DND-41 (cell line): ENCODE data around the gene TPRX1.

ENCODE experiments used
- ATAC-seq: fragments of 200-7000 bp; cut with Tn5 transposase; 3 replicates; pipeline ENCODE4 v1.9.1; 2021; ENCODE audit warnings: low read depth; ENCODE audit not compliant: insufficient read depth
- DNase-seq: peaks from one replicate; pipeline ENCODE4 v3.0.0-alpha.2; 2020
- H2AFZ ChIP-seq: 2 replicates; pipeline ENCODE4 v1.6.0; 2012; ENCODE audit warnings: low read depth, low read length
- H3K27ac ChIP-seq: 2 replicates; pipeline ENCODE4 v1.5.1; 2012; ENCODE audit warnings: low read length, inconsistent platforms
- H3K27me3 ChIP-seq: fragments of 200-600 bp; sonication (generic); 2 replicates; pipeline ENCODE4 v1.6.0; 2012; ENCODE audit warnings: low read length, mild to moderate bottlenecking, inconsistent platforms; ENCODE audit not compliant: insufficient read depth, poor library complexity
- H3K36me3 ChIP-seq: 2 replicates; pipeline ENCODE4 v1.5.1; 2012; ENCODE audit warnings: low read length, inconsistent platforms; ENCODE audit not compliant: insufficient read depth
- H3K4me1 ChIP-seq: 2 replicates; pipeline ENCODE4 v1.5.1; 2012; ENCODE audit warnings: mild to moderate bottlenecking, low read length; ENCODE audit not compliant: insufficient read depth
- H3K4me2 ChIP-seq: 2 replicates; pipeline ENCODE4 v1.6.0; 2012; ENCODE audit warnings: mild to moderate bottlenecking, moderate library complexity, low read length, inconsistent platforms; ENCODE audit not compliant: insufficient read depth
- H3K4me3 ChIP-seq, 2 experiments: fragments of 200-600 bp in 1 of 2; shearing (Covaris generic) in 1 of 2; 2 replicates each; pipeline ENCODE4 v1.5.1; 2012 to 2016; ENCODE audit warnings: inconsistent platforms in 2 of 2, low read length in 2 of 2, mild to moderate bottlenecking in 2 of 2, low read depth in 1 of 2, moderate library complexity in 1 of 2
- H3K79me2 ChIP-seq: 2 replicates; pipeline ENCODE4 v1.6.0; 2012; ENCODE audit warnings: low read length, inconsistent platforms; ENCODE audit not compliant: insufficient read depth
- H3K9ac ChIP-seq: 2 replicates; pipeline ENCODE4 v1.6.0; 2012; ENCODE audit warnings: low read depth, mild to moderate bottlenecking, inconsistent platforms, low read length, moderate library complexity
- H3K9me3 ChIP-seq: 2 replicates; pipeline ENCODE4 v1.5.1; 2012; ENCODE audit warnings: low read length, moderate library complexity, mild to moderate bottlenecking, inconsistent platforms; ENCODE audit not compliant: insufficient read depth, severe bottlenecking
- H4K20me1 ChIP-seq: 2 replicates; pipeline ENCODE4 v1.6.0; 2012; ENCODE audit warnings: low read length; ENCODE audit not compliant: insufficient read depth
- CTCF ChIP-seq: IDR thresholded peaks from 2 replicates; pipeline ENCODE4 v1.5.1; 2012; ENCODE audit warnings: borderline replicate concordance, low read length, moderate library complexity, mild to moderate bottlenecking; ENCODE audit not compliant: poor library complexity, severe bottlenecking; ENCODE audit errors: extremely low read depth
- EZH2 ChIP-seq: IDR thresholded peaks from 3 replicates; pipeline ENCODE4 v1.6.1; 2012; ENCODE audit warnings: borderline replicate concordance, low read depth, mild to moderate bottlenecking, moderate library complexity, low read length, inconsistent platforms; ENCODE audit not compliant: severe bottlenecking

Gene TPRX1

GRCh38 chr19:47797996-47798903 lies 6.1 kb downstream of the TPRX1 start:
- no peak for DNase-seq
- peaks cover 3% of the 10 kb centered on the region for H3K27me3 ChIP-seq
- no peak overlapping the region for H3K9ac ChIP-seq
- no peaks in the 10 kb centered on the region for H4K20me1 ChIP-seq
- no peak overlapping the region for H3K27ac ChIP-seq
- no peaks in the 10 kb centered on the region for H3K4me1 ChIP-seq
- no peak for ATAC-seq
- H2AFZ ChIP-seq: no peak overlapping the region
- no peak overlapping the region for H3K4me3 ChIP-seq
- no peaks in the 10 kb centered on the region for H3K79me2 ChIP-seq
- no peaks in the 10 kb centered on the region for H3K36me3 ChIP-seq
- TF ChIP-seq CTCF: no peak
- no peak for TF ChIP-seq EZH2
- H3K4me2 ChIP-seq: no peak overlapping the region
- H3K9me3 ChIP-seq: peaks cover 4% of the 10 kb centered on the region

- no peaks in the 10 kb centered on the region for H3K36me3 ChIP-seq
- no peaks in the 10 kb centered on the region for H4K20me1 ChIP-seq
- no peak overlapping the region for H2AFZ ChIP-seq
- no peaks in the 10 kb centered on the region for H3K4me1 ChIP-seq
- ATAC-seq: no peak
- no peak overlapping the region for H3K4me3 ChIP-seq
- peaks cover 3% of the 10 kb centered on the region for H3K27me3 ChIP-seq
- no peak for DNase-seq
- no peak overlapping the region for H3K9ac ChIP-seq
- H3K9me3 ChIP-seq: peaks cover 10% of the 10 kb centered on the region
- H3K4me2 ChIP-seq: no peak overlapping the region
- TF ChIP-seq CTCF: no peak
- no peak for TF ChIP-seq EZH2
- no peaks in the 10 kb centered on the region for H3K79me2 ChIP-seq
- H3K27ac ChIP-seq: no peak overlapping the region
These were observed 7.6 kb downstream of the TPRX1 start for GRCh38 chr19:47796785-47797184.

- H3K9me3 ChIP-seq: peaks cover 6% of the 10 kb centered on the region
- no peaks in the 10 kb centered on the region for H3K4me1 ChIP-seq
- H3K79me2 ChIP-seq: no peaks in the 10 kb centered on the region
- no peaks in the 10 kb centered on the region for H3K36me3 ChIP-seq
- H2AFZ ChIP-seq: no peak overlapping the region
- no peak overlapping the region for H3K27ac ChIP-seq
- H4K20me1 ChIP-seq: no peaks in the 10 kb centered on the region
- H3K4me3 ChIP-seq: no peak overlapping the region
- no peak overlapping the region for H3K4me2 ChIP-seq
- peaks cover 3% of the 10 kb centered on the region for H3K27me3 ChIP-seq
- DNase-seq (no peak), ATAC-seq (no peak)
- H3K9ac ChIP-seq: no peak overlapping the region
- no peak for TF ChIP-seq EZH2
- TF ChIP-seq CTCF: peak; percentile 25
These were observed 9.8 kb downstream of the TPRX1 start for GRCh38 chr19:47794526-47794925.

- no peak overlapping the region for H3K27ac ChIP-seq
- no peak overlapping the region for H2AFZ ChIP-seq
- H3K79me2 ChIP-seq: no peaks in the 10 kb centered on the region
- TF ChIP-seq CTCF: no peak
- no peak for TF ChIP-seq EZH2
- H3K9me3 ChIP-seq: peaks cover 6% of the 10 kb centered on the region
- no peak overlapping the region for H3K4me2 ChIP-seq
- no peak for ATAC-seq
- no peak overlapping the region for H3K4me3 ChIP-seq
- H3K4me1 ChIP-seq: no peaks in the 10 kb centered on the region
- H3K27me3 ChIP-seq: no peaks in the 10 kb centered on the region
- DNase-seq: no peak
- no peaks in the 10 kb centered on the region for H4K20me1 ChIP-seq
- H3K9ac ChIP-seq: no peak overlapping the region
- H3K36me3 ChIP-seq: no peaks in the 10 kb centered on the region
These were observed 11.7 kb downstream of the TPRX1 start for GRCh38 chr19:47792616-47793015.
